ENCODE data around the gene OR5K2.

GRCh38 chr3:98514948-98515347 lies 17.5 kb downstream of the OR5K2 start:
- TF ChIP-seq CTCF (conservative IDR thresholded peaks at IDR 0.05; ENCODE audit: low read depth, low read length): no peak
- TF ChIP-seq POLR2A (IDR thresholded peaks at IDR 0.05; ENCODE audit: low read depth, low read length): no peak
- no peak for TF ChIP-seq RFX5 (IDR thresholded peaks at IDR 0.05; ENCODE audit: low read depth, low read length)
- no peak for TF ChIP-seq MXI1 (IDR thresholded peaks at IDR 0.05; ENCODE audit: borderline replicate concordance, low read depth, low read length)
- TF ChIP-seq USF2 (IDR thresholded peaks at IDR 0.05; ENCODE audit: low read depth, low read length): no peak
- TF ChIP-seq CHD1 (IDR thresholded peaks at IDR 0.05; ENCODE audit: low read depth, low read length): no peak
- TF ChIP-seq ELK1 (IDR thresholded peaks at IDR 0.05; ENCODE audit: borderline replicate concordance, low read depth, low read length): no peak
- TF ChIP-seq CEBPB (IDR thresholded peaks at IDR 0.05; ENCODE audit: low read depth, low read length): no peak
- no peak for TF ChIP-seq RCOR1 (IDR thresholded peaks at IDR 0.05; ENCODE audit: insufficient replicate concordance, low read length)
- no peak for TF ChIP-seq BHLHE40 (IDR thresholded peaks at IDR 0.05; ENCODE audit: low read depth, low read length)
- TF ChIP-seq MAZ (IDR thresholded peaks at IDR 0.05; ENCODE audit: borderline replicate concordance, low read depth, low read length): no peak
